GM12801 (cell line): ENCODE measurements around the gene SCN5A.

Experiments used
- CTCF ChIP-seq: IDR thresholded peaks from one replicate; pipeline ENCODE4 v1.5.1; 2011; ENCODE audit warnings: control low read depth; ENCODE audit not compliant: insufficient read length; ENCODE audit errors: extremely low read depth

Gene SCN5A

GRCh38 chr3:38600551-38600950 is 48.9 kb downstream of the SCN5A start:
- no peak for TF ChIP-seq CTCF

- TF ChIP-seq CTCF = no peak
Observed at GRCh38 chr3:38599886-38600285, 49.6 kb downstream of the SCN5A start.

GRCh38 chr3:38598791-38599190 is 50.7 kb downstream of the SCN5A start:
- TF ChIP-seq CTCF = no peak

GRCh38 chr3:38597502-38598060 is 51.9 kb downstream of the SCN5A start:
- no peak for TF ChIP-seq CTCF

- TF ChIP-seq CTCF = no peak
Observed at GRCh38 chr3:38595393-38595792, 54.1 kb downstream of the SCN5A start.

DNA sequence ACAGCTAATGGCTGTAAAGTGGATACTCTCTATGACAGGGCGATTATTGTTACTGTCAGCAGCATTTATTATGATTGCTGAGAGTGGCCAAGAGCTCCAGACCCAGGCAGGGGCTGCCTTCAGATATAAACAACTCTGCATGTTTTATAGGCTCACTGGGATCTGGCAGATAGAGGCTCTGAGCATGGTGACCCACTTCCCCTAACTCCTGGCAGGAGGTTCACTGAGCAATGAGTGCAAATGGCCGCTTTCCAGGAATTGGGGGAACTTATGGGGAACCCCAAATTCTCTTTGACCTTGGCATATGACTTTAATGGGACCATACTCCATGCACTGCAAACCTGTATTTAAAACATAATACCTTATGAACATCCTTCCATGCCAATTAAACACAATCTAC is 59.0 kb downstream of the SCN5A start:
- no peak for TF ChIP-seq CTCF

GRCh38 chr3:38588995-38589937 is 60.2 kb downstream of the SCN5A start:
- TF ChIP-seq CTCF = no peak
